HepG2 (cell line): ENCODE measurements around the gene VCPKMT. TPM values are rescaled to one million over a fixed set of nuclear protein-coding genes. Genes with fewer than 3 reads are reported as not detected.

Source experiments
- ATF7 ChIP-seq, 2 experiments: fragments of 450-650 bp in 1 of 2; sonication (generic) in 1 of 2; formaldehyde crosslinking in 1 of 2; IDR thresholded peaks; 2 replicates each; pipeline versions ENCODE4 v1.4.0 to v1.6.1; 2016 to 2020; ENCODE audit warnings: antibody characterized with exemption in 1 of 2, mild to moderate bottlenecking in 1 of 2, missing genetic modification reagents in 1 of 2
- BORCS8-MEF2B ChIP-seq: sonication (generic); formaldehyde crosslinking; IDR thresholded peaks from 2 replicates; pipeline ENCODE4 v1.8.0; 2022; ENCODE audit warnings: mild to moderate bottlenecking, missing genetic modification reagents
- GABPA ChIP-seq, 2 experiments: IDR thresholded peaks; 2 replicates each; pipeline ENCODE4 v1.6.1; 2011 to 2016; ENCODE audit warnings: low read depth in 2 of 2, low read length in 1 of 2, missing biosample characterization in 1 of 2, missing genetic modification characterization in 1 of 2
- RORA ChIP-seq: sonication (generic); formaldehyde crosslinking; IDR thresholded peaks from 2 replicates; pipeline ENCODE4 v1.5.0; 2020; ENCODE audit warnings: mild to moderate bottlenecking, missing genetic modification reagents, moderate library complexity
- RXRB ChIP-seq: IDR thresholded peaks from 2 replicates; pipeline ENCODE4 v1.6.1; 2016; ENCODE audit warnings: borderline replicate concordance, missing genetic modification reagents, missing compliant biosample characterization
- TGIF2 ChIP-seq: IDR thresholded peaks from 2 replicates; pipeline ENCODE4 v1.6.1; 2016; ENCODE audit warnings: control low read depth, missing compliant biosample characterization
- ZFP62 ChIP-seq: sonication (generic); formaldehyde crosslinking; IDR thresholded peaks from 2 replicates; pipeline ENCODE4 v1.4.0; 2020; ENCODE audit warnings: missing genetic modification reagents
- ZMAT5 ChIP-seq: sonication (generic); formaldehyde crosslinking; IDR thresholded peaks from 2 replicates; pipeline ENCODE4 v1.5.0; 2020; ENCODE audit warnings: mild to moderate bottlenecking, low read depth, missing genetic modification reagents, borderline replicate concordance
- ZNF468 ChIP-seq: sonication (generic); formaldehyde crosslinking; IDR thresholded peaks from 2 replicates; pipeline ENCODE4 v1.8.0; 2022; ENCODE audit warnings: mild to moderate bottlenecking, moderate library complexity, missing genetic modification reagents
- ZNF609 ChIP-seq: sonication (generic); formaldehyde crosslinking; IDR thresholded peaks from 2 replicates; pipeline ENCODE4 v1.4.0; 2020; ENCODE audit warnings: mild to moderate bottlenecking, missing genetic modification reagents, borderline replicate concordance
- ZNF639 ChIP-seq: conservative IDR thresholded peaks from 2 replicates; pipeline ENCODE4 v1.6.1; 2018; ENCODE audit warnings: missing genetic modification reagents
- ZNF713 ChIP-seq: sonication (generic); formaldehyde crosslinking; IDR thresholded peaks from 2 replicates; pipeline ENCODE4 v1.4.0; 2020; ENCODE audit warnings: mild to moderate bottlenecking, missing genetic modification reagents
- polyA plus RNA-seq, 8 experiments: library from polyadenylated mRNA; depleted of rRNA in 3 of 8; stranded (reverse) in 7 of 8; unstranded in 1 of 8; fragments of >200 nt; fragmentation: Illumina TruSeq in 4 of 8; extraction: Trizol in 4 of 8; gene quantifications; 2 replicates each; pipeline versions ENCODE4 v1.2.1 to v1.2.3, GENCODE V29; 2011 to 2016; ENCODE audit warnings: low read depth in 4 of 8, missing spikeins in 1 of 8, mixed read lengths in 1 of 8; ENCODE audit not compliant: insufficient read depth in 1 of 8
- total RNA-seq, 5 experiments: library from RNA; depleted of rRNA; stranded (reverse); fragments of >200 nt; fragmentation: Illumina TruSeq; extraction: Trizol; gene quantifications; 2 replicates each; pipeline ENCODE4 v1.2.3, GENCODE V29; 2016; ENCODE audit warnings: low read depth in 1 of 5
- TF ChIP-seq, protein P1 (sequence below): sonication (generic); formaldehyde crosslinking; IDR thresholded peaks from 2 replicates; pipeline ENCODE4 v1.4.0; 2020; ENCODE audit warnings: missing genetic modification reagents, borderline replicate concordance
- TF ChIP-seq, protein P2 (sequence below): sonication (generic); formaldehyde crosslinking; IDR thresholded peaks from 2 replicates; pipeline ENCODE4 v1.8.1; 2022; ENCODE audit warnings: mild to moderate bottlenecking, missing genetic modification reagents

VCPKMT gene
- total and polyA plus RNA-seq, 2 of the 13 experiments (the other 11 are each of a cell fraction or from before 2014, with no cell fraction given), result 3.9 to 5.4 TPM

- TF ChIP-seq, protein P1, sequence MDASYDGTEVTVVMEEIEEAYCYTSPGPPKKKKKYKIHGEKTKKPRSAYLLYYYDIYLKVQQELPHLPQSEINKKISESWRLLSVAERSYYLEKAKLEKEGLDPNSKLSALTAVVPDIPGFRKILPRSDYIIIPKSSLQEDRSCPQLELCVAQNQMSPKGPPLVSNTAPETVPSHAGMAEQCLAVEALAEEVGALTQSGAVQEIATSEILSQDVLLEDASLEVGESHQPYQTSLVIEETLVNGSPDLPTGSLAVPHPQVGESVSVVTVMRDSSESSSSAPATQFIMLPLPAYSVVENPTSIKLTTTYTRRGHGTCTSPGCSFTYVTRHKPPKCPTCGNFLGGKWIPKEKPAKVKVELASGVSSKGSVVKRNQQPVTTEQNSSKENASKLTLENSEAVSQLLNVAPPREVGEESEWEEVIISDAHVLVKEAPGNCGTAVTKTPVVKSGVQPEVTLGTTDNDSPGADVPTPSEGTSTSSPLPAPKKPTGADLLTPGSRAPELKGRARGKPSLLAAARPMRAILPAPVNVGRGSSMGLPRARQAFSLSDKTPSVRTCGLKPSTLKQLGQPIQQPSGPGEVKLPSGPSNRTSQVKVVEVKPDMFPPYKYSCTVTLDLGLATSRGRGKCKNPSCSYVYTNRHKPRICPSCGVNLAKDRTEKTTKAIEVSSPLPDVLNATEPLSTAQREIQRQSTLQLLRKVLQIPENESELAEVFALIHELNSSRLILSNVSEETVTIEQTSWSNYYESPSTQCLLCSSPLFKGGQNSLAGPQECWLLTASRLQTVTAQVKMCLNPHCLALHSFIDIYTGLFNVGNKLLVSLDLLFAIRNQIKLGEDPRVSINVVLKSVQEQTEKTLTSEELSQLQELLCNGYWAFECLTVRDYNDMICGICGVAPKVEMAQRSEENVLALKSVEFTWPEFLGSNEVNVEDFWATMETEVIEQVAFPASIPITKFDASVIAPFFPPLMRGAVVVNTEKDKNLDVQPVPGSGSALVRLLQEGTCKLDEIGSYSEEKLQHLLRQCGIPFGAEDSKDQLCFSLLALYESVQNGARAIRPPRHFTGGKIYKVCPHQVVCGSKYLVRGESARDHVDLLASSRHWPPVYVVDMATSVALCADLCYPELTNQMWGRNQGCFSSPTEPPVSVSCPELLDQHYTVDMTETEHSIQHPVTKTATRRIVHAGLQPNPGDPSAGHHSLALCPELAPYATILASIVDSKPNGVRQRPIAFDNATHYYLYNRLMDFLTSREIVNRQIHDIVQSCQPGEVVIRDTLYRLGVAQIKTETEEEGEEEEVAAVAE, result no peak
- TF ChIP-seq GABPA (IDR thresholded peaks at IDR 0.05; ENCODE audit: low read depth, low read length) (no peak), GABPA (CRISPR knock-in tag; IDR thresholded peaks at IDR 0.05; ENCODE audit: low read depth) (peak; percentile 29; the same call in 1 of the 2 replicates), ZMAT5 (CRISPR knock-in tag) (no peak), TGIF2 (peak; percentile 67; the same call in 1 of the 2 replicates), ZNF713 (CRISPR knock-in tag) (no peak), ZNF468 (no peak), RORA (CRISPR knock-in tag) (no peak), ZFP62 (CRISPR knock-in tag) (no peak), RXRB (CRISPR knock-in tag) (peak; percentile 28; the same call in 1 of the 2 replicates), ZNF609 (no peak), ATF7 (IDR thresholded peaks at IDR 0.05) (no peak), ATF7 (CRISPR knock-in tag; IDR thresholded peaks at IDR 0.05) (no peak), ZNF639 (CRISPR knock-in tag) (no peak), BORCS8-MEF2B (CRISPR knock-in tag) (no peak)
- TF ChIP-seq, protein P2, sequence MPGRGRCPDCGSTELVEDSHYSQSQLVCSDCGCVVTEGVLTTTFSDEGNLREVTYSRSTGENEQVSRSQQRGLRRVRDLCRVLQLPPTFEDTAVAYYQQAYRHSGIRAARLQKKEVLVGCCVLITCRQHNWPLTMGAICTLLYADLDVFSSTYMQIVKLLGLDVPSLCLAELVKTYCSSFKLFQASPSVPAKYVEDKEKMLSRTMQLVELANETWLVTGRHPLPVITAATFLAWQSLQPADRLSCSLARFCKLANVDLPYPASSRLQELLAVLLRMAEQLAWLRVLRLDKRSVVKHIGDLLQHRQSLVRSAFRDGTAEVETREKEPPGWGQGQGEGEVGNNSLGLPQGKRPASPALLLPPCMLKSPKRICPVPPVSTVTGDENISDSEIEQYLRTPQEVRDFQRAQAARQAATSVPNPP (CRISPR knock-in tag), result no peak
These were observed 53.8 kb downstream of the VCPKMT start (continued) for GRCh38 chr14:50062438-50063085.
